RPMI8226 (cell line): ENCODE data around the gene ARF1.

Experiments used
- DNase-seq: peaks from one replicate; pipeline ENCODE4 v3.0.0-alpha.2; 2015

Gene ARF1

DNA sequence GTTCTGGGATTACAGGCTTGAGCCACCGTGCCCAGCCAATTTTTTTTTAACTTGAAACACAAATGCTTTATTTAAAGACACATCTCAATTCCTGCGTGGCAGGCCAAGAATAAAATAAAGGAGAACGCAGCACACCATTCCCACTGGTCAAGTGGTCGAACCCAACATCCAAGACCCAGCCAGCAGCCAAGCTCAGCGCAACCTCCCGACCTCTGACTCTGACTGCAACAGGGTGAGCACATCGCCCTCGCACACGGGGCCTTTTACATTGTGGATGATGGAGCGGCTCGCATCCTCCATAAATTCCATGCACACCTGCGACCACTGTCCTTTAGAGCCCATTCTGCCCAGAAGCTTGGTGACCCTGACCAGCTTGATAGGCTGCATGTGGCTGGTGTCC, 52.1 kb downstream of the ARF1 start:
- no peak for DNase-seq

DNA sequence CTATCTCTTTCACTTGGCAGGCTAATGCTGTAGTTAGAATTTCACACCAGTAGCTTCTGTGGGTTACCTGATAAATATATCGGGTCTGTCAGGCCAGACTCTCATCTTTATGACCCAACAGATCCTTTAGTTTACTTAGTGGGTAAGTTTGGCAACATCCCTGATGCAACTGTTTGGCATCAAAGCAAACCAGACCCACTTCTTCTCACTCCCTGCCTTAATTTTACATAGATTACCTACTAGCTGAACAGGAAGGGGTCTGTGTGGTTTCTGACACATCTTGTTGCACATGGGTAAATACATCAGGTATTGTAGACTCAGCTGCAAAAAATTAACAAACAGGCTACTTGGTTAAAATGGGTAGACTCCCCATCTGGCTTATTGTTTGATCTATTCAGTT, 54.4 kb downstream of the ARF1 start:
- DNase-seq = no peak

DNA sequence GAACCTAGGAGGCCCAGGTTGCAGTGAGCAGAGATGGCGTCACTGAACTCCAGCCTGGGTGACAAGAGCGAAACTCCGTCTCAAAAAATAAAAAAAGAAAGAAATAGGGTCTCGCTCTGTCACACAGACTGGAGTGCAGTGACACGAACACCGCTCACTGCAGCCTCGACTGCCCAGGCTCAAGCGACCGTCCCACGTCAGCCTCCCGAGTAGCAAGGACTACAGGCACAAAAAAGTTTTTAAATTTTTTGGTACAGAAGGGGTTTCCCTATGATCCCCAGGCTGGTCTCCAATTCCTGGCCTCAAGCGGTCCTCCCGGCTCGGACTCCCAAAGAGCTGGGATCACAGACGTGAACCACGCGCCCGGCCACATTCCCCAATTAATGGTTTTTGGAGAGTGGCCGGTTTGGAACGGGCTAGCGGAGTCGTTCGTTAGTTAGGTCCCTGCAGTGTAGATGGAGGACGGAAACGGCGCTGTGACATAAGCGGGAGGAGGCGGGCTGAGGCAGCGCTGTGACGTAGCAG, 57.0 kb downstream of the ARF1 start:
- DNase-seq = no peak

GRCh38 chr1:228139931-228140723, 57.6 kb downstream of the ARF1 start, which contains the start of gene GUK1:
GUK1 (plus strand) TSS chr1:228140279; CDS start chr1:228140303, 24 bp downstream.
- peak; percentile 100 for DNase-seq

DNA sequence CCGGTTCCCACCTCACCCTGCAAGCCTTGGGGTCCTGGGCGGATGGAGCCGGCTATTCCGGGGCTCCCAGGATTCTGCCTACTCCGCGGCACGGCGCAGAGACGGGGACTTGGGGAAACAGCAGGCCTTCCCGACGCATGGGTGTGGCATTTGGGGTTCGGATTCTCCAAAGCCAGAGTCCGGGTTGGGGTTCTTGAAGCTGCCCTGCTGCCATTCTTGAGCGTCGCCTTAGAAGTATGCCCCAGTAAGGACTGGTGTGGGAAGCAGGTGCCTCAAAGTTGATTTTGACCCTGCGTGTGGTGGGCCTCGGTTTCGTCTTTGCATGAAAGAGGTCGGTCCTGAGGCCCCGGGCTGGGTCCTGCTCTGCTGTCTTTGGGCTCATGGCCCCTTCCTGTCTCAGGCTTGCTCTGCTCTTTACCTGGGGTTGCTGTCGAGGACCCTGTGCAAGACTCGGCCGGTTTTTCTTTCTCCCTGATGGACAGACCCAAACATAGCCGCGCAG, 58.3 kb downstream of the ARF1 start:
- DNase-seq = no peak

DNA sequence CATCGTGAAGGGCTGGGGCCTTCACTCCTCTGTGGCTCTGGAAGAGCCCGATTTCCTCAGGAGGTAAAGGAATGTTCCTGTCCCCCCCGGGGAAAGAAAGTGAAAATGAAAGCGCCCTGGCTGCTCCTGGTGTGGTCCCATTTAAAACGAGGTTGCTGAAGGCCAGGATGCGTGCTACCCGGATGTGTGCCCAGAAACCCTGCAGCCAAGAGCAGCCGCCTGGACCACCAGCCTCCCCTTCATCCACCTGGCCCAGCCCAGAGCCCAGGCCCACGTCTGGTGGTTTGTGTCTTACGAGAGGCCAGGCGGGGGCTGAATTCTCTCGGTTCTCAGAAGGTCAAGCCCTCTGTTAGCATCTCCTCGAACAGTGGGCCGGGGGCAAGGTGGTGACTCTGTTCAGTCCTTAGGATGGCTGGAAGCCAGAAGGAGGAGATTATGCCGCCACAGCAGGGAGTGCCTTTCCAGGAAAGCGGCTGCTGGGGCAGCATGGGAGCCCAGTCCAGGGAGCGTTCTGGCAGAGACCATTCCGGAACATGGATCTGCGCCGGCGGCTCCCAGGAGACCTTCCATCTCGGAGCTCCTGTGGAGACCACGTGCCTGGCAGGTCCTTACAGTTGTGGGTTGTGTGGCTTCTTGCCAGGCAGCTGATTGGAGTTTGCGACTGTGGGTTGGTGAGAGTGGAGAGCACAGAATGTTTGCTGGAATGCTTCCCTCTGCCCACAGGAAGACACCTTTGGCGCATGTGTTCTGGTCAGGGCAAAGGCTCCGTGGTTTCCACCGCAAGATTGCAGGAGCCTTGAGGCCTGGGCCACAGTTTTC, 58.9 kb downstream of the ARF1 start:
- DNase-seq = peak; percentile 67

GRCh38 chr1:228142155-228142691, 59.7 kb downstream of the ARF1 start:
- DNase-seq = no peak

- DNase-seq = no peak
Observed at GRCh38 chr1:228142701-228143136, 60.2 kb downstream of the ARF1 start.

- DNase-seq = no peak
Observed at GRCh38 chr1:228143480-228144192, 61.1 kb downstream of the ARF1 start.

- DNase-seq = no peak
Observed at GRCh38 chr1:228144193-228144992, 61.9 kb downstream of the ARF1 start.

- no peak for DNase-seq
Observed at GRCh38 chr1:228144993-228145343, 62.5 kb downstream of the ARF1 start.

- no peak for DNase-seq
Observed at GRCh38 chr1:228145463-228146416, 63.2 kb downstream of the ARF1 start.

- no peak for DNase-seq
Observed at GRCh38 chr1:228146417-228147150, 64.1 kb downstream of the ARF1 start.

GRCh38 chr1:228147151-228147693, 64.7 kb downstream of the ARF1 start:
- no peak for DNase-seq

DNA sequence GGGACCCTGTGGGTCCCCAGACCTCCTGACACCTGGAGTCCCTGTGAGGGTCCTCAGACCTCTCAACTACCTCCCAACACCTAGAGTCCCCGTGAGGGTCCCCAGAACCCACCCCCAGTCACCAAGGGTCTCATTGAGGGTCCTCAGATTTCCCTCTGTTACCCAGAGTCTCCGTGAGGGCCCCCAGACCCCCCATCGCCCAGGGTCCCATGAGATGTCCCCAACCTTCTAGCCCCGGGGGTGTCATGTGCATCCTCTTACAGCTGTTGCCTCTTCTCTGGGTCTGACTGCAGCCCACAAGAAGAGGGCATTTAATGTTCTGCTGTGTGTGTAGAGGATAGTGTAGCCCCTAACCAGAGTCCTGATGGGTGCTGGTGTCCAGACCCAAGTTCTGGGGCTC, 65.3 kb downstream of the ARF1 start:
- no peak for DNase-seq

DNA sequence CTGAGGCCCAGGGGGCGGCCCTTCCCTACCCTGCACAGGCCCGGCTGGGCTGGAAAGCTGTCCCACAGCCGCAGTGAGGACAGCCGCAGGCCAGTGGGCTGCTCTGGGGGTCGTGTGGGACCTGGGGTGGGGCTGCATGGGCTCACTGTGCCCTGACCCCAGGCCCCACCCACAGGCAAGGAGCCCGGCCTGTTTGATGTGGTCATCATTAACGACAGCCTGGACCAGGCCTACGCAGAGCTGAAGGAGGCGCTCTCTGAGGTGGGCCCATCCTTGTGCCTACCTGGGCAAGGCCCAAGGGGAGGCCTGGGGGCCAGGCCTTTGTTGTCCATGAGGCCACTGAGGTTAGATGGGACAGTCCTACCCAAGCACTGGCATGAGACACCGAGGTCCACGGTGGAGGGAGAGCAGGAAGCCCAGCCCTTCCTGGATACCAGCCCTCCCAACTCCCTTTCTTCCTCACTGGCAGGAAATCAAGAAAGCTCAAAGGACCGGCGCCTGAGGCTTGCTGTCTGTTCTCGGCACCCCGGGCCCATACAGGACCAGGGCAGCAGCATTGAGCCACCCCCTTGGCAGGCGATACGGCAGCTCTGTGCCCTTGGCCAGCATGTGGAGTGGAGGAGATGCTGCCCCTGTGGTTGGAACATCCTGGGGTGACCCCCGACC, 65.8 kb downstream of the ARF1 start:
- DNase-seq = no peak
